Stimulated activated CD4-positive, alpha-beta T cell treated with anti-CD3 and anti-CD28 coated beads, TNF-alpha, amount 100 ng/mL, for 4 hours (primary cell): ENCODE data around the gene CADPS.

Experiments
- DNase-seq, 3 experiments: peaks; one replicate each; pipeline ENCODE4 v3.0.0-alpha.2; 2020; ENCODE audit warnings: low read depth in 3 of 3

Gene CADPS

GRCh38 chr3:62638316-62638715 is 236.9 kb downstream of the CADPS start:
- no peak for DNase-seq

GRCh38 chr3:62636235-62636826 is 238.9 kb downstream of the CADPS start:
- DNase-seq, result no peak

- no peak for DNase-seq
Observed at GRCh38 chr3:62632510-62633294, 242.5 kb downstream of the CADPS start.

DNA sequence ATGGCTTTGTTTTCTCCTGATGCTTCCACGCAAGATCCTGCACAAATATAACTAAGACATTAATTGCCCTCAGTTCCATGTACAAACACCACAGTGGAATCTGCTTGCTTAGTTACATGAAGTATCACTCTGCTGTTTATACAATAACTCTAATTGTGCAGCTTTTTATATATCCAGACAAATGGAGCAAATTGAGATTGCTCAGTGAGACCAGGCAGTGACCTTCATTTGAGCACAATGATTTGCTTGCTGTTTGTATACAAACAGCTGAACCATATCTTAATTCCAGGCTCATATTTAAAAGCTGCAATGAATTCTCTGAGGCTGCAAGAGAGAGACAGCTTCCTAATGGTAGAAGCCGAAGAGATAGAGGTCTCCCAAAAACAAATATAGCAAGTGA is 243.7 kb downstream of the CADPS start:
- DNase-seq, result no peak

GRCh38 chr3:62630664-62631063 is 244.6 kb downstream of the CADPS start:
- no peak for DNase-seq

DNA sequence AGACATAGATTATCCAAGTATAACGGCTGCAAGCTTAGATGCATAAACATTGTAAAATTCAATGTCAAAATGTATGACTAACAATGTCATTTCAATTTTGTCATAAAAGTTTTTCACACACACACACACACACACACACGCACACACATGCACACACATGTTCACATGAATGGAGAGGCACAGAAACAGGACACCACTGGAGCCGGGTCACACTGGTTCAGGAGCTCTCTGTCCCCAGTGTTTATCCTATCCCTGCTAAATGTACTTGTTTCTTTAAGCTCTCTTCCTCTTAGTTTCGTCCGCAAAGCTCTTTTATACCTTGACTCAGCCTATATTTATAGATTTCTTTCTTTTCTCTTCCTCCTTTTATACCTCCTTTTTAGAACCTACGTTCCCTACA is 249.9 kb downstream of the CADPS start:
- no peak for DNase-seq

DNA sequence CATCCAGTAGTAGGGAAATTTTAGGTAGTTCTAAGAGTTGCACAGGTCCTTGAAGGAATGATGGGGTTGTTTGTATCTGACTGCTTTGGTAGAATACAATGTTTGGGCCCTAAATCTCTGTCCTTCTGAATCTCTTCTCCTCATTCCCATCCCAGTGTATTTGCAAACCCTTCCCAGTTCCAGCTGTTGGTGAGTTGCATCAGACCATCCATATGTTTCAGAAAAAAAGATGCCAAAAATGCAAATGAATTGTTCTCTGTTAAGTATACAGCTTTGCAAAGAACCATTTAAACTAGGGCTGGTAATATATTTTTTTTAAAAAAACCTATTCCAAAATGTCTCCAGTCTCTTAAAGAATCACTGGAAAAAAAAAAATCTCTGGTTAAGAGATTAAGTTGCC is 251.0 kb downstream of the CADPS start:
- DNase-seq, result no peak

DNA sequence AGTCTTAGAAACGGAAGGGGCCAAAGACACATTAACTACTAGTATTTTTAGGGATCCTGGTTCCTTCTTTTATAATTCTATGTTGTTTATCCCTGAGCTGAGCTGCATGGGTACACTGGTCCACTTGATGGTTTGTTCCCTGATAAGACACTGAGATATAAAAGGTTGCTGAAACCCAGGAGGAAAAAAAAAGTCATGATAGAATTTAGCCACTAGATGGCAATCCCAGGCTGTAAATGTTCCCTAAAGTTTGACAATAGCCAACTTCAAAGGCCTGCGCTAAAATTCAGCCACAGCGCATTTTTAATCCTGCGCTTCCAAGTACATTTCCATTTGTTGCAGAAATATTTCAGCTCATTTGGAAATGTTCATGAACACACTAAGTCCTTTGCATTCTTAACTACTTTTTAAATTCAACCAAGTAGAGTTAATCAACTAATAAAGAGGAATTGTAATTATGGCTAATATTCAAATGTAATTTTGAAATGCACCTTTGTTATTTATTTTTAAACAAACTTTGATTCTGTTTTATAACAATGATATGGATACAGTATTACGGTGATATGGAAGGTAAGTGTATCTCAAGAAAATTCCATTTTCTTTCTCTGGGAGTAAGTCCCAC is 252.6 kb downstream of the CADPS start:
- no peak for DNase-seq

- no peak for DNase-seq
Observed at GRCh38 chr3:62621925-62622324, 253.3 kb downstream of the CADPS start.

DNA sequence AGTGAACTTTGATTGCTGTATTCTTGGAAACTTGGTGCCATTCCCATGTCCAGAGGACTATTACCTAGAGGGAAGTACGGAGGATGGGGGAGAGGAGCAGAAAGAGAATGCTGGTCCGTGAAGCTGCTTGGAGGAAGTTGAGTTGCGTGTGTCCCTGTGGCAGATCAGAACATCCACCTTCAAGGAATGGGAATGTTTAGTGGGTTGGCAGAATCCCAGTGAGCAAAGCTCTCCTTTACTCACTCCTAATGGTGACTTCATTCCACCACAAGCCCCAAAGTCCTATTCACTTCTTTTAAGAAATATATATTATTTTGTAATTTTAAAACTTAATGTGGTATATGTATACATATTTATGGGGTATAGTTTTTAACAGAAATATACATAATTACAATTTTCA is 254.0 kb downstream of the CADPS start:
- no peak for DNase-seq

DNA sequence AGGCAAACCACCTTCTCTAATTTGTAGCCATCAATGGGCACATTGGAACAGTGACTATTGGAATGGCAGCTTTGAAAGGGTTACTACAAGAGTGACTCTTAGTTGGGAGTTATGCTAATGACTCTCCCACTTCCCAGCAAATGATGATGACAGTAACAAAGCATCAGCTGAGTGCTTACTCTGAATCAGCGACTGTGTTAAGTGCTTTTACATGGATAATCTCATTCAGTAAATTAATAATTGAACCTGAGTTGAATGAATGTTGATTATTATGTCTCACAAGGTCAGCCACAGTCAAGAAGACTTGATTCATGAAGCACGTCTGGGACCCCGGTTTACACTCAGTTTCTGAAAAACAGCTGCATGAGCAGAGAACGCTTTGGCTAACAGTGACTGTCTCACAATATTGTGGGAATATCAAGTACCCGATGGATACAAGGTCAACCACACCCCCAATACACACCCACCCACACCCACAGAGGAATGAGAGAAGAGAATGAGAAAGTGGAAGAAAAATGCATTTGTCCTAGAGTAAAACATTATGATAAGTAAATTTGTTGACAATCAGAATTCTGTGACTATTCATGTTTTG is 259.9 kb downstream of the CADPS start:
- DNase-seq, result no peak

- no peak for DNase-seq
Observed at GRCh38 chr3:62614527-62614926, 260.7 kb downstream of the CADPS start.

DNA sequence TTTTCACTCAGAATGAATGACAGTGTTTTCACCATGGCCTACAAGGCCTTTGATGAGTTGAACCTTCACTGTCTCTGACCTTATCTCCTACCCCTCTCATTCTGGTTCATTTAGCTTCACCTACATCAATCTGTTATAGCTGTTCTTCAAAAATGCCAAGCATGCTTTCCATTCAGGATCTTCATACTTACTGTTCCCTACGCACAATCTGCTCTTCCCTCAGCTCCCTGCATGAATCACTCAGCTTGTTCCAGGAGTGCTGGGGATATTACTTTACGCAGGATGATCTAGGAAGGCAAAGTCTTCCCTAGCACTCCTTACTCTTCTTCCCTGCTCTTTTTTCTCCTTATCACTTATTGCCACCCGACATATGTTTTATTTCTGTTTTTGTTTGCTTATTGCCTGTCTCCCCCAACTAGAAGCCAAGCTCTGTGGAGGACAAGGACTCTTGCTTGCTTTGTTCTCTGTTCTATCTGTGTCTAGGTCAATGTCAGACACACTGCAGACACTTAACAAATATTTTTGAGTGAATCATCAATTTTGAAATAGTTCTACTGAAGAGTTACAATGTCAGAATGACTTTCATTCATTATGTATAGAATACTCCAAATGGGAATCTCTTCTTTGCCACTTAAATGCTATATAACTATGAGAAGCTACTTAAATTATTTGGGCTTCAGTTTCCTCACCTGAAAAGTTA is 263.5 kb downstream of the CADPS start:
- DNase-seq, result no peak

DNA sequence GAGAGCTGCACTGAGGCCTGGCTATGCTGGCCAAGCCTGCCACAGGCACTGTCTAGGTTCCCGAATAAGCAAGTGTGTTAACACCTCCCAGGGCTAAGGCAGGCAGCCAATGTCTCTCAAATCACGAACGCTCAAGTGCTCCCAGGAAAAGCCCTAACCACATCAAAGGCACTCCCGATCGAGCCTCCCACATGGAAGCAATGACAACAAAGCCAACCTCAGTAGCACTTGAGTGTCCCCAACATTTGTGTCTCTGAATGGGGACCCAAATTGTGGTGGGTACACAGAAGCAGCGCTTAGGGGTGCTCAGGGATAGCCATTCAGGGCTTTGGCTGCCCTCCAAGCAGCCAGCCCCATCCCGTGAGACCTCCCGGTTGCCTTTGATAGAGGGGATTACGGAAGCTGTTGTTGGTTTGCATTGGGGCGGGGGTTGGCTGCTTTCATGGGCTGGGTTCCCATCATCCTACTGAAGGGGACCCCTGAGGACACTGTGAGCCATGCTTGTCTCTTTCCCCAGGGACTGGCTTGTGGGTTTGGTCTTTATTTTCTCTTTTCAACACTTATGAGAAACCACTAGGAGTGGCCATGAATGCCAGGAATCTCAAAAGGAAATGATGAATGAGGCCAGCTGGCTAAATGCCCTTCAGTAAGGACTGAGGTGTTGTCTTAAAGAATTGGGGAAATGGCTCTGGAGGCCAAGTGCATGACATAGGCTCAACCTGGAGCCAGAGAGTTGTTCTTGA is 267.8 kb downstream of the CADPS start:
- DNase-seq, result no peak

DNA sequence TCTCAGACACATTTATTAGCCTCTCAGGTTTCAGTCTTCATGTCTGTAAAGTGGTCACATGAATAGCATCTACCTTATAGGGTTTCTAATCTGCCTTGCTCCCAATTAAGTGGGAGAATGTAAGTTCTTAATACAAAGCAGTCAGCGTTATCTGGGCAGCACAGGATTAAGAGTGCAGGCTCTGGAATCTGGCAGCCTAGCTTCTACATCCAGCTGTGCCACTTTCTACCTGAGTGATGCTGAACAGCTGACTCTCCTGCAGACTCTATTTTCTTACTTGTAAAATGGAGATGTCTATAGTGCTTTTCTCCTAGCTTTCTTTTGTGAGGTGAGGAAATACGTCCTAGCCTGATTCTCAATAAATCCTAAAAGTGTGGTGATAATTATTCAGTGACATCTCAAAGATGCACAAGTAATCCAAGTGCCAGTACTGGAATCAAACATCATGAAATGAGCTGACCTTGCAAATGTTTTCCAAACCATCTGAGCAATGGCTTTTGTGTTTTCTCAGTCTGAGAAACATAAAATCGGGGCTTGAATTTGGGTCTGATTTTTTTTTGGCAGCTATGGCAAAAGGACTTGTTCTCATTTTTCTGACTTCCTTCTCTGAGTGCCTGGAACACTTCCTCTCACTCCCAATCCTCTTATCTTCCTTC is 269.7 kb downstream of the CADPS start:
- DNase-seq, result no peak

GRCh38 chr3:62604751-62605351 is 270.4 kb downstream of the CADPS start:
- DNase-seq, result no peak

DNA sequence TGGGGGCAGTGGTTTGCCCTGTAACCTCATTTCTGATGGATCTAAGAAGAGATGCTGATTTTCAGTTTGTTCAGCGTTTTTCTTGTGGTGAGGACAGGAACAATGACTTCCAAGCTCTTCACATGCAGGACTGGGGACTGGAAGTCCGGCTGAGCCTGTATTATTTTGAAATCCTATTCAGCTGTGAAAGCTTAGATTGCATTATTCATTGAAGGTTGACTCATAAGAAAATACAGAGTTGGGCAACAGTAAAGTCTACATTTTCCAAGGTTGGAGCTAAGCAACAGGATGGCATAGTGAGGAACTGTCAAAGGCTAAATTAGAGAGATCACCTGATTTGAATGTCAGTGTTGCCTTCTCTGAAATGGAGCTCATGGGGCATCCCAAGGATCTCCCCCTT is 270.9 kb downstream of the CADPS start:
- no peak for DNase-seq

DNA sequence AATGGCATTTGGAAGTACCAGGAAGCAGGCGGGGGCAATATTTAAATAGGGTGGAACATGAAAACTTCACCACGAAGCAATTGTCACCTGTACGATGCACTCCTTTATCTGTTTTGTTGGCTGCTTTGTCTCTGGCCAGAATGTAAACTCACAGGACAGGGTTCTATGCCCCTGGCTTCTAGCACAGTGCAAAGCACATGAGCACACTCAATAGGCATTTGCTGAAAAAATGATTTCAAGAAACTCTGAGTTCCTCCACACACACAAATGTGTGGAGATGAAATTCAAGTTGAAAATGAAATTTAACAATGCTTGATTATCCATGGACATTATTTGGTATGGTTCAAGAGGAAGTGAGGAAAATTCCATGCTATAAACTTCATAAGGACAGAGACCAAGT is 272.2 kb downstream of the CADPS start:
- DNase-seq, result no peak

DNA sequence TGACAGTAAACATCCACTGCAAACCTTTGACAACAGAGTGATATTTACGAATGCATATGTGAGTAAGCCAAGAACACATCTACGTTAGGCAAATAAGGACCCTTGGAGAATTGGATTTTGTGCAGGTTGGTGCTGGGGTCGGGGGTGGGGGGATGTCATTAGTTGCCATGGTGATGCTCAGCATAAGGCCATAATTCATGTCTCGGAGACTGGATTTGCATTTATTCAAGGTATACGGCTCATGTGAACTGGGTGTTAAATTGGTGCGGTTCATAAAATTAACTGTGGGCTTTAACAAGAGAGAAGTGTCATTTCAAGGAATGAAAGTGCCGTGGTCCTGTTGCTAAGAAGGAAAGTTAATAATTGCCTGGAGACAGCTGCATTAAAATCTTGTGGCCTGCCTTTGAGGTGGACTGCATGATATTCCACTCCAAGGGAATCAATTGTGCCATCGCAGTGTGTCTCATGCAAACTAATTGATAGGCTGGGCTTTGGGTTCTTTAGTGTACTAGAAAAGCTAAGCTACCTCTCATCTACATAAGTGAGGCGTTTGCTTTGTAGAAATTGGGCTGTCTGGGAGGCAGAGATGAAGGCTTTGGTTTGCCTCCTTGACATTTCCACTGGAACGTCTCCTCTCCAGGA is 273.0 kb downstream of the CADPS start:
- no peak for DNase-seq
